Gastroesophageal sphincter (tissue), 3 donors: ENCODE results near the gene COX7B2.

Source experiments
- EP300 ChIP-seq: sonication (generic); formaldehyde crosslinking; IDR thresholded peaks from one replicate; pipeline ENCODE4 v1.6.1; 2017; ENCODE audit warnings: antibody characterized with exemption, mild to moderate bottlenecking
- POLR2AphosphoS5 ChIP-seq: sonication (generic); formaldehyde crosslinking; IDR thresholded peaks from one replicate; pipeline ENCODE4 v1.6.1; 2017; ENCODE audit warnings: antibody characterized with exemption
- TF ChIP-seq, protein P1 (sequence below), 4 experiments: fragments of 200-600 bp in 2 of 4; fragments of 450-650 bp in 2 of 4; sonication (generic) in 1 of 4; IDR thresholded peaks; one replicate each; pipeline ENCODE4 v1.5.1; 2017 to 2019; ENCODE audit warnings: antibody characterized with exemption in 4 of 4, mild to moderate bottlenecking in 2 of 4, moderate library complexity in 2 of 4

GRCh38 chr4:46952451-46952850 lies 43.4 kb upstream of the COX7B2 start:
- TF ChIP-seq, protein P1, sequence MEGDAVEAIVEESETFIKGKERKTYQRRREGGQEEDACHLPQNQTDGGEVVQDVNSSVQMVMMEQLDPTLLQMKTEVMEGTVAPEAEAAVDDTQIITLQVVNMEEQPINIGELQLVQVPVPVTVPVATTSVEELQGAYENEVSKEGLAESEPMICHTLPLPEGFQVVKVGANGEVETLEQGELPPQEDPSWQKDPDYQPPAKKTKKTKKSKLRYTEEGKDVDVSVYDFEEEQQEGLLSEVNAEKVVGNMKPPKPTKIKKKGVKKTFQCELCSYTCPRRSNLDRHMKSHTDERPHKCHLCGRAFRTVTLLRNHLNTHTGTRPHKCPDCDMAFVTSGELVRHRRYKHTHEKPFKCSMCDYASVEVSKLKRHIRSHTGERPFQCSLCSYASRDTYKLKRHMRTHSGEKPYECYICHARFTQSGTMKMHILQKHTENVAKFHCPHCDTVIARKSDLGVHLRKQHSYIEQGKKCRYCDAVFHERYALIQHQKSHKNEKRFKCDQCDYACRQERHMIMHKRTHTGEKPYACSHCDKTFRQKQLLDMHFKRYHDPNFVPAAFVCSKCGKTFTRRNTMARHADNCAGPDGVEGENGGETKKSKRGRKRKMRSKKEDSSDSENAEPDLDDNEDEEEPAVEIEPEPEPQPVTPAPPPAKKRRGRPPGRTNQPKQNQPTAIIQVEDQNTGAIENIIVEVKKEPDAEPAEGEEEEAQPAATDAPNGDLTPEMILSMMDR (IDR thresholded peaks at IDR 0.05): no peak
- TF ChIP-seq EP300 (no peak), POLR2AphosphoS5 (no peak)
